HepG2 (cell line): ENCODE results near the gene PLXNC1.

ENCODE experiments used
- AKAP8 ChIP-seq: sonication (generic); formaldehyde crosslinking; IDR thresholded peaks from 2 replicates; pipeline ENCODE4 v1.5.1; 2020; ENCODE audit warnings: mild to moderate bottlenecking, missing genetic modification reagents
- CAMTA2 ChIP-seq: sonication (generic); formaldehyde crosslinking; IDR thresholded peaks from 2 replicates; pipeline ENCODE4 v1.4.0; 2020; ENCODE audit warnings: mild to moderate bottlenecking, missing genetic modification reagents, borderline replicate concordance
- EZH2 ChIP-seq: conservative IDR thresholded peaks from 2 replicates; pipeline ENCODE4 v1.6.1; 2012; ENCODE audit warnings: mild to moderate bottlenecking, low read depth, low read length, moderate library complexity
- JUND ChIP-seq: sonication (generic); formaldehyde crosslinking; IDR thresholded peaks from 2 replicates; pipeline ENCODE4 v1.8.0; 2022; ENCODE audit warnings: mild to moderate bottlenecking, missing genetic modification reagents
- NFIC ChIP-seq: IDR thresholded peaks from 2 replicates; pipeline ENCODE4 v1.6.1; 2012; ENCODE audit warnings: mild to moderate bottlenecking, low read length, inconsistent platforms
- SIN3B ChIP-seq: fragments of 150-350 bp; IDR thresholded peaks from 2 replicates; pipeline ENCODE4 v1.6.1; 2014; ENCODE audit warnings: low read length
- TCF12 ChIP-seq, 2 experiments: fragments of 450-650 bp in 1 of 2; sonication (generic) in 1 of 2; formaldehyde crosslinking in 1 of 2; IDR thresholded peaks; 2 replicates each; pipeline versions ENCODE4 v1.6.1 to v1.8.0; 2017 to 2022; ENCODE audit warnings: antibody characterized with exemption in 1 of 2, mild to moderate bottlenecking in 1 of 2, missing genetic modification reagents in 1 of 2, moderate library complexity in 1 of 2
- USF2 ChIP-seq, 2 experiments: sonication (generic) in 1 of 2; formaldehyde crosslinking in 1 of 2; IDR thresholded peaks; 2 replicates each; pipeline versions ENCODE4 v1.5.1 to v1.6.1; 2011 to 2020; ENCODE audit warnings: borderline replicate concordance in 1 of 2, low read depth in 1 of 2, low read length in 1 of 2, mild to moderate bottlenecking in 1 of 2, missing genetic modification reagents in 1 of 2, moderate library complexity in 1 of 2
- ZBTB10 ChIP-seq: sonication (generic); formaldehyde crosslinking; IDR thresholded peaks from 2 replicates; pipeline ENCODE4 v1.4.0; 2020; ENCODE audit warnings: missing genetic modification reagents, borderline replicate concordance
- ZNF124 ChIP-seq: sonication (generic); formaldehyde crosslinking; IDR thresholded peaks from 2 replicates; pipeline ENCODE4 v1.4.0; 2020; ENCODE audit warnings: missing genetic modification reagents
- ZNF276 ChIP-seq: sonication (generic); formaldehyde crosslinking; IDR thresholded peaks from 2 replicates; pipeline ENCODE4 v1.4.0; 2020; ENCODE audit warnings: mild to moderate bottlenecking, low read depth, missing genetic modification reagents
- ZNF800 ChIP-seq: sonication (generic); formaldehyde crosslinking; IDR thresholded peaks from 2 replicates; pipeline ENCODE4 v1.4.0; 2020; ENCODE audit warnings: missing genetic modification reagents
- ZSCAN5A ChIP-seq: sonication (generic); formaldehyde crosslinking; IDR thresholded peaks from 2 replicates; pipeline ENCODE4 v1.8.0; 2022; ENCODE audit warnings: mild to moderate bottlenecking, missing genetic modification reagents, borderline replicate concordance
- TF ChIP-seq, protein P1 (sequence below): sonication (generic); formaldehyde crosslinking; IDR thresholded peaks from 2 replicates; pipeline ENCODE4 v1.5.0; 2020; ENCODE audit warnings: mild to moderate bottlenecking, missing genetic modification reagents, moderate library complexity

DNA sequence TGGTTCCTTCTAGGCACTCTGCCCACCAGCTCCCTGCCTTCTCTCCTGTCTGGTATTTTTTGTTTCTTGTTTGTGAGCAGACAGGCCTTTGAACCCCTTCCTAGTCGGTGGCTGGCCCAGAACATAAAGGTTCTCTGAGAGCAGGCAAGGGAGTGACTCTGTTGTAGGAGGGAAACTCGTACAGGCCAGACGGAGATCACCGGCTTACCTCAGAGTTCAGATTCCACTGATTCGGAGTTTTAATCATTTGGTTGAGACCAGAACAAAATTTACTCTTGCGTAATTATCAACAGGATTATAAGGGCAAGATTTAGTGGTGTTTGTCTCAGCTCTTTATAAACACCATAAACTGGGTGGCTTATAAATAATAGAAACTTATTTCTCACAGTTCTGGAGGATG is 128.3 kb downstream of the PLXNC1 start:
- TF ChIP-seq, protein P1, sequence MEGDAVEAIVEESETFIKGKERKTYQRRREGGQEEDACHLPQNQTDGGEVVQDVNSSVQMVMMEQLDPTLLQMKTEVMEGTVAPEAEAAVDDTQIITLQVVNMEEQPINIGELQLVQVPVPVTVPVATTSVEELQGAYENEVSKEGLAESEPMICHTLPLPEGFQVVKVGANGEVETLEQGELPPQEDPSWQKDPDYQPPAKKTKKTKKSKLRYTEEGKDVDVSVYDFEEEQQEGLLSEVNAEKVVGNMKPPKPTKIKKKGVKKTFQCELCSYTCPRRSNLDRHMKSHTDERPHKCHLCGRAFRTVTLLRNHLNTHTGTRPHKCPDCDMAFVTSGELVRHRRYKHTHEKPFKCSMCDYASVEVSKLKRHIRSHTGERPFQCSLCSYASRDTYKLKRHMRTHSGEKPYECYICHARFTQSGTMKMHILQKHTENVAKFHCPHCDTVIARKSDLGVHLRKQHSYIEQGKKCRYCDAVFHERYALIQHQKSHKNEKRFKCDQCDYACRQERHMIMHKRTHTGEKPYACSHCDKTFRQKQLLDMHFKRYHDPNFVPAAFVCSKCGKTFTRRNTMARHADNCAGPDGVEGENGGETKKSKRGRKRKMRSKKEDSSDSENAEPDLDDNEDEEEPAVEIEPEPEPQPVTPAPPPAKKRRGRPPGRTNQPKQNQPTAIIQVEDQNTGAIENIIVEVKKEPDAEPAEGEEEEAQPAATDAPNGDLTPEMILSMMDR (CRISPR knock-in tag), result no peak
- TF ChIP-seq ZBTB10, result no peak
- TF ChIP-seq NFIC, result no peak
- TF ChIP-seq EZH2, result no peak
- TF ChIP-seq USF2 (IDR thresholded peaks at IDR 0.05; ENCODE audit: low read depth, low read length), result no peak
- no peak for TF ChIP-seq USF2 (CRISPR knock-in tag; IDR thresholded peaks at IDR 0.05; ENCODE audit: borderline replicate concordance)
- TF ChIP-seq ZSCAN5A, result no peak
- TF ChIP-seq SIN3B, result no peak
- no peak for TF ChIP-seq ZNF276 (CRISPR knock-in tag)
- TF ChIP-seq AKAP8 (CRISPR knock-in tag), result no peak
- no peak for TF ChIP-seq TCF12 (IDR thresholded peaks at IDR 0.05)
- no peak for TF ChIP-seq TCF12 (CRISPR knock-in tag; IDR thresholded peaks at IDR 0.05)
- TF ChIP-seq ZNF800 (CRISPR knock-in tag), result no peak
- no peak for TF ChIP-seq JUND (CRISPR knock-in tag)
- TF ChIP-seq CAMTA2, result no peak
- TF ChIP-seq ZNF124, result no peak
